ENCODE data around the gene IGF2BP2.

IGF2BP2 gene

GRCh38 chr3:185764163-185764979, 60.5 kb downstream of the IGF2BP2 start:
- DNase-seq, result no peak

DNA sequence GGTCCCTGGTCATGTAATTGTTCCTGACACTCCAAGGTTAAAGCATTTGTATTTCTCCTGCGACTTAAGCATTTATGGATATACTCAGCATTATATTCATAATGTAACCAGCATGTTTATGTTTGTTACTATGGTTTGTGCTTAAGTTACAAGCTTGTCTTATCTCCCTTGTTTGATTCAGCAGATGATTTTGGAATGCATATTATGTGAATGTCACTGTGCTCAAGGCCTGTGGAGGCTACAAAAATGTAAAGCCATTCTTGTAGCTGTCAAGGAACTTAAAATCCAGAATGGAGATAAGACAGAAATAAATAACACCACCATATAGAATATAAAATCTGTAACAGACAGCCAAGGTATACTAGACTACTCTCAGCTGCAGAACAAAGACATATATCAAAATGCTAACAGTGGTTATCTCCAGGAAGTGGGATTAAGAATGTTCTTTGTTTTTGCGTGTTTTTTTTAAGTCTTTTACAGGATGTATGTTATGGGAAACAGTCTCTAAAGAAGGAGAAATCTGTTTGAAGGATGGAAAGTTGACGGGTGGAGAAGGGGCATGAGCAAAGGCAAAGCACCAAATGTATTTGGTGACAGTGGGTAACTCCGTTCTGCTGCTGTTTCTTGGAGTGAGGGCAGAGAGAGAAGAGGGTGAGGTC, 61.4 kb downstream of the IGF2BP2 start:
- no peak for DNase-seq

- no peak for DNase-seq
Observed at GRCh38 chr3:185760550-185760949, 64.3 kb downstream of the IGF2BP2 start.

GRCh38 chr3:185760088-185760487, 64.8 kb downstream of the IGF2BP2 start:
- no peak for DNase-seq

DNA sequence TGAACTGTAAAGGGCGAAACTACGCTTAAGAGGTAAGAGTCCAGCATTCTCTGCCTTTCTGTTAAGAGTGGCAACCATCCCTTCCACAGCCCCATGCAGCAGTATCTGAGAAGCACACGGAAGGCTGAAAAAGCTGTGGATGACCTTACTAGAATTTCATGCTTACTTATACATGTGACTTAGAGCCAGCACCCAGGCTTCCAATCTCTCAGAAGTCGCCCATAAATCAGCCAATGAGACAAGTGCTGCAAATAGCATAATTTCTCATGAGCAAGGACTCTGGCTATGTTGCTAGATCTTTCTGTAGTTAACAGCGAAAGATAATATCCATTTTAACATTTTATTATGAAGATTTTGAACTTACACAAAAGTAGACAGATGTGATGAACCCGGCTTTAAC, 65.3 kb downstream of the IGF2BP2 start:
- DNase-seq, result no peak

GRCh38 chr3:185758912-185759311, 65.9 kb downstream of the IGF2BP2 start:
- no peak for DNase-seq

GRCh38 chr3:185757176-185757575, 67.7 kb downstream of the IGF2BP2 start:
- no peak for DNase-seq

- no peak for DNase-seq
Observed at GRCh38 chr3:185756477-185756876, 68.4 kb downstream of the IGF2BP2 start.

DNA sequence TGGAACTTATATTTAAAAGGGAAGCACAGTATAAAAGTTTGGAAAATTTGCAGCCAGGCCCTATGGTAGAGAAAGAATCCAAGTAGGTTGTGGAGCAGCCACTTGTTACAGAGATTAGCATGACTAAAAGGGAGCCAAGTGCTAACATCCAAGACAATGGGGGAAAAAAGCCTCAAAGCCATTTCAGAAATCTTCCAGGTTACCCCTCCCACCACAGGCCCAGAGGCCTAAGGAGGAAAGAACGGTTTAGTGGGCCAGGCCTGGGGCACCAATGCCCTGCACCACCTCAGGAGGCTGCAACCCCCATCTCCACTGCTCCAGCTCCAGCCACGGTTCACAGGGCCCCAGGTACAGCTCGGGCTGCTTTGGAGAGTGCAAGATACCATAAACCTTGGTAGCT, 69.9 kb downstream of the IGF2BP2 start:
- no peak for DNase-seq

GRCh38 chr3:185753354-185753753, 71.5 kb downstream of the IGF2BP2 start:
- no peak for DNase-seq

- no peak for DNase-seq
Observed at GRCh38 chr3:185750702-185751101, 74.1 kb downstream of the IGF2BP2 start.

GRCh38 chr3:185750015-185750414, 74.8 kb downstream of the IGF2BP2 start:
- no peak for DNase-seq

GRCh38 chr3:185746470-185746869, 78.4 kb downstream of the IGF2BP2 start:
- DNase-seq, result no peak

GRCh38 chr3:185744997-185745843, 79.6 kb downstream of the IGF2BP2 start:
- no peak for DNase-seq

DNA sequence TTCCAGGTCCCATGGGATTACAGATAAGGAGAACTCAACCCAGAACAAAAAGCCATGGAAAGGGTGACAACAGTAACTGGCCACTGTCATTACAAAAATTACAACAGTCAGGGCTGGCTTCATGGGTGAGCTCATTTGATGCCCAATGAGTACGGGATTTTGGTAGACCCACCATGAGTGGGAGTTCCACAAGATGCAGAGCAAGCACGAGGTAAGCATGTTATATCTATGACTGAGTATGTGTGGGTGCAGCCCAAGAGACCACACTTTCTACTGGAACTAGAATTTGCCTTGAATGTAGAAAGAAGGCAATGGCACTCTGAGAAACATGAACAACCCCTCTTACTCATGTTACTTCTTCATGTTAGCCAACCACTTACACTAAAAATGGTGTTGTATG, 83.3 kb downstream of the IGF2BP2 start:
- DNase-seq, result no peak

- DNase-seq, result no peak
Observed at GRCh38 chr3:185740133-185740532, 84.7 kb downstream of the IGF2BP2 start.

- no peak for DNase-seq
Observed at GRCh38 chr3:185739264-185739701, 85.6 kb downstream of the IGF2BP2 start.

GRCh38 chr3:185737740-185738680, 86.8 kb downstream of the IGF2BP2 start:
- no peak for DNase-seq

DNA sequence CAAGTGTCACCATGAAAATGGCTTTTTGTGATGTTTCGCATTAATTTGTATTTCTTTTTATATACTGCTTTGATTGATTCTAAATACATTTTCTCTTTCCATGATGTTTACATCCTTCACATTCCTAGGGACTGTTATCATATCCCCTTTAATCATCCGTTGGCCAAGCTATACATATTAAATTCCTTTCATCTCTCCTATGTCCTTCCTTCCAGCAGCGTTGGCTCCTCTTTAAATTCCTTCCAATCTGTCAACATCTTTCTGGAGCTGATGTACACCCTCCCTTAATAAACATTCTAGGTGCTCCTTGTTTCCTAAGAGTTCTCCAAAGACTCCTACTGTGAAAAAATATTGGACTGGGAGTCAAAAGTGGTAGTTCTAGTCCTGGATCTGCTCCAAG, 87.8 kb downstream of the IGF2BP2 start:
- DNase-seq, result no peak

DNA sequence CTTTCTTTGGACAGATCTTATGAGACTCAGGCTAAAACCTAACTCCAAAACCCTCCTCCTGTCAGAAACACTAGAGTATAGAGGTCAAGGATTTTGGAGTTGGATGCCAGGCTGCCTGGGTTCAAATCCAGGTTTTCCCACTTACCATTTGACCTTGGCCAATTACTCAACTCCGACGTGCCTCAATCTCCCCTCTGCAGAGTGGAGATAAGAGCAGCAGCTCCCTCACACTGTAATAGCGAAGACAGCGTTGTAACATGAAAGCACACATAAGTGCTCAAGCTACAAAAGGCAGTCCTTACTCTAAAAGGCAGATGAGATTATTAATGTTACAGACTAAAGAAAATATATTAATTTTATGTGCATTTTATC, 90.1 kb downstream of the IGF2BP2 start:
- DNase-seq, result no peak

DNA sequence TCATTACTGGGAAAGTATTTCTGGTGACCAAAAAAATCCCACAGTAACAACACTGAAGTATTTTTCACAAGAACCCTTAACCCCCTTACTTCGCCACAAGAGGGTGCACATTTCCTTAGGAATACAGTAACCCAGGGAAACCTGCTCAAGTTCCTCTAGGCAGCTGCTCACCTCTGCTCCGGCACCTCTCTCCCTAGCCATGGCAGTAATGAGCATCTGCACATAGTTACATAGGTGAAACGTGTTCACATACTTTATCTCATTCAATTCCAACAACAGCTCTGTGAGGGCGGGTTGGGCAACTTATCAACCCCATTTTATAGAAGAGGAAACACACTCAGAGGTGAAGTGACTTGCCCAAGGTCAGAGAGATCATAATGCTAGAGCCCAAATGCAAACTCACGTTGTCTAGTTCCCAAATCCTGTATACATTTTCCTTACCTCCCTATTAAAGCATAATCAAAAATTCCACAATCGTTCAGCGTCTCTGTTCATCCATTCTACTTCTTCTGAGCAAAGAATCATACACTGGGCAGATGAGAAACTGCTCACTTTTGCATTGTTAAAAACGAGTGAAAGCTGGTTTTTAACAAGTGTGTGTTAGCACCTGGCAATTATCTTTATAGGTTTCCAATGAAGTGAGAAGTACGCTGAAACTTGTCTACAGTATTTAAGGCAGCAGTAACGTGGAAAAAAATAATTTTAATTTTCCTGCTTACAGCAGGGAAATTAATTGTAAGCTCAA, 90.7 kb downstream of the IGF2BP2 start:
- DNase-seq, result no peak

- DNase-seq, result no peak
Observed at GRCh38 chr3:185732782-185733181, 92.1 kb downstream of the IGF2BP2 start.
